Gastrocnemius medialis (tissue), 4 donors: ENCODE measurements around the gene TDRKH.

Source experiments
- CTCF ChIP-seq, 5 experiments: fragments of 450-650 bp in 3 of 5; fragments of 200-600 bp in 2 of 5; sonication (generic) in 2 of 5; IDR thresholded peaks in 4 of 5; conservative IDR thresholded peaks in 1 of 5; 1 replicate in 4 of 5; 2 replicates in 1 of 5; pipeline ENCODE4 v1.5.1; 2016 to 2019; ENCODE audit warnings: antibody characterized with exemption in 5 of 5, mild to moderate bottlenecking in 3 of 5, moderate library complexity in 3 of 5
- POLR2A ChIP-seq, 2 donors: fragments of 450-650 bp; IDR thresholded peaks; one replicate each; pipeline ENCODE4 v1.6.1; 2017; ENCODE audit warnings: antibody characterized with exemption in 2 of 2, mild to moderate bottlenecking in 2 of 2, moderate library complexity in 2 of 2

GRCh38 chr1:151814971-151815545 lies 24.8 kb upstream of the TDRKH start:
- no peak for TF ChIP-seq CTCF (IDR thresholded peaks at IDR 0.05 in 4 of 5, conservative IDR thresholded peaks at IDR 0.05 in 1 of 5)
- TF ChIP-seq POLR2A (IDR thresholded peaks at IDR 0.05) = no peak
